Neural cell (in vitro differentiated cells): Measurements from ENCODE around the gene ZNF322.

Experiments
- EP300 ChIP-seq: fragments of 450-650 bp; conservative IDR thresholded peaks from 2 replicates; pipeline ENCODE4 v1.6.1; 2014; ENCODE audit warnings: antibody characterized with exemption, mild to moderate bottlenecking, moderate library complexity; ENCODE audit not compliant: poor library complexity, severe bottlenecking
- EZH2 ChIP-seq: fragments of 200-600, 300-800 bp; shearing (Covaris generic), sonication (generic); IDR thresholded peaks from 2 replicates; pipeline ENCODE4 v1.6.1; 2014; ENCODE audit warnings: antibody characterized with exemption, low read length, borderline replicate concordance, mild to moderate bottlenecking; ENCODE audit not compliant: insufficient read depth, poor library complexity, severe bottlenecking
- MXI1 ChIP-seq: fragments of 450-650 bp; conservative IDR thresholded peaks from 2 replicates; pipeline ENCODE4 v1.6.1; 2014; ENCODE audit warnings: antibody characterized with exemption, mild to moderate bottlenecking; ENCODE audit not compliant: poor library complexity, severe bottlenecking
- POLR2AphosphoS5 ChIP-seq: IDR thresholded peaks from 2 replicates; pipeline ENCODE4 v1.6.1; 2012
- RAD21 ChIP-seq: fragments of 450-650 bp; conservative IDR thresholded peaks from 2 replicates; pipeline ENCODE4 v1.6.1; 2014; ENCODE audit warnings: antibody characterized with exemption, mild to moderate bottlenecking, moderate library complexity
- SMC3 ChIP-seq: fragments of 450-650 bp; conservative IDR thresholded peaks from 2 replicates; pipeline ENCODE4 v1.6.1; 2014; ENCODE audit warnings: antibody characterized with exemption, mild to moderate bottlenecking, moderate library complexity; ENCODE audit not compliant: poor library complexity
- TF ChIP-seq, protein P1 (sequence below): fragments of 450-650 bp; IDR thresholded peaks from 2 replicates; pipeline ENCODE4 v1.5.1; 2014; ENCODE audit warnings: antibody characterized with exemption, mild to moderate bottlenecking, moderate library complexity; ENCODE audit not compliant: poor library complexity, severe bottlenecking
- TF ChIP-seq, protein P2 (sequence below): IDR thresholded peaks from 2 replicates; pipeline ENCODE4 v1.6.1; 2012; ENCODE audit warnings: borderline replicate concordance

DNA sequence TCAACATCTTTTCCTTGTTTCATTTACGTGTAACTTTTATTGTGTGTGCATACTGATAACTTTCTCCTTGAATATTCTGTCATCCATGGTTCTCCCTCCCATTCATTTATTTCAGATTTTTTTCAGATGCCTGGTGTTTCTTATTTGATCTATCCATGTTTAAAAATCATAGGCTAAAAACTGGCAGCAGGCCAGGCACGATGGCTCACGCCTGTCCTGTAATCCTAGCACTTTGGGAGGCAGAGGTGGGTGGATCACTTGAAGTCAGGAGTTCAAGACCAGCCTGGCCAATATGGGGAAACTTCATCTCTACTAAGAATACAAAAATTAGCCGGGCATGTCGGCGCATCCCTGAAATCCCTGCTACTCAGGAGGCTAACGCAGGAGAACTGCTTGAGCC, 31.7 kb downstream of the ZNF322 start:
- TF ChIP-seq RAD21 (no peak), MXI1 (no peak), EZH2 (no peak), SMC3 (no peak), POLR2AphosphoS5 (no peak), EP300 (no peak)
- TF ChIP-seq, protein P1, sequence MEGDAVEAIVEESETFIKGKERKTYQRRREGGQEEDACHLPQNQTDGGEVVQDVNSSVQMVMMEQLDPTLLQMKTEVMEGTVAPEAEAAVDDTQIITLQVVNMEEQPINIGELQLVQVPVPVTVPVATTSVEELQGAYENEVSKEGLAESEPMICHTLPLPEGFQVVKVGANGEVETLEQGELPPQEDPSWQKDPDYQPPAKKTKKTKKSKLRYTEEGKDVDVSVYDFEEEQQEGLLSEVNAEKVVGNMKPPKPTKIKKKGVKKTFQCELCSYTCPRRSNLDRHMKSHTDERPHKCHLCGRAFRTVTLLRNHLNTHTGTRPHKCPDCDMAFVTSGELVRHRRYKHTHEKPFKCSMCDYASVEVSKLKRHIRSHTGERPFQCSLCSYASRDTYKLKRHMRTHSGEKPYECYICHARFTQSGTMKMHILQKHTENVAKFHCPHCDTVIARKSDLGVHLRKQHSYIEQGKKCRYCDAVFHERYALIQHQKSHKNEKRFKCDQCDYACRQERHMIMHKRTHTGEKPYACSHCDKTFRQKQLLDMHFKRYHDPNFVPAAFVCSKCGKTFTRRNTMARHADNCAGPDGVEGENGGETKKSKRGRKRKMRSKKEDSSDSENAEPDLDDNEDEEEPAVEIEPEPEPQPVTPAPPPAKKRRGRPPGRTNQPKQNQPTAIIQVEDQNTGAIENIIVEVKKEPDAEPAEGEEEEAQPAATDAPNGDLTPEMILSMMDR = no peak
- TF ChIP-seq, protein P2, sequence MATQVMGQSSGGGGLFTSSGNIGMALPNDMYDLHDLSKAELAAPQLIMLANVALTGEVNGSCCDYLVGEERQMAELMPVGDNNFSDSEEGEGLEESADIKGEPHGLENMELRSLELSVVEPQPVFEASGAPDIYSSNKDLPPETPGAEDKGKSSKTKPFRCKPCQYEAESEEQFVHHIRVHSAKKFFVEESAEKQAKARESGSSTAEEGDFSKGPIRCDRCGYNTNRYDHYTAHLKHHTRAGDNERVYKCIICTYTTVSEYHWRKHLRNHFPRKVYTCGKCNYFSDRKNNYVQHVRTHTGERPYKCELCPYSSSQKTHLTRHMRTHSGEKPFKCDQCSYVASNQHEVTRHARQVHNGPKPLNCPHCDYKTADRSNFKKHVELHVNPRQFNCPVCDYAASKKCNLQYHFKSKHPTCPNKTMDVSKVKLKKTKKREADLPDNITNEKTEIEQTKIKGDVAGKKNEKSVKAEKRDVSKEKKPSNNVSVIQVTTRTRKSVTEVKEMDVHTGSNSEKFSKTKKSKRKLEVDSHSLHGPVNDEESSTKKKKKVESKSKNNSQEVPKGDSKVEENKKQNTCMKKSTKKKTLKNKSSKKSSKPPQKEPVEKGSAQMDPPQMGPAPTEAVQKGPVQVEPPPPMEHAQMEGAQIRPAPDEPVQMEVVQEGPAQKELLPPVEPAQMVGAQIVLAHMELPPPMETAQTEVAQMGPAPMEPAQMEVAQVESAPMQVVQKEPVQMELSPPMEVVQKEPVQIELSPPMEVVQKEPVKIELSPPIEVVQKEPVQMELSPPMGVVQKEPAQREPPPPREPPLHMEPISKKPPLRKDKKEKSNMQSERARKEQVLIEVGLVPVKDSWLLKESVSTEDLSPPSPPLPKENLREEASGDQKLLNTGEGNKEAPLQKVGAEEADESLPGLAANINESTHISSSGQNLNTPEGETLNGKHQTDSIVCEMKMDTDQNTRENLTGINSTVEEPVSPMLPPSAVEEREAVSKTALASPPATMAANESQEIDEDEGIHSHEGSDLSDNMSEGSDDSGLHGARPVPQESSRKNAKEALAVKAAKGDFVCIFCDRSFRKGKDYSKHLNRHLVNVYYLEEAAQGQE = no peak
